ENCODE data around the gene KCNJ18. TPM values are rescaled to one million over a fixed set of nuclear protein-coding genes. Genes with fewer than 3 reads are reported as not detected.
"Not testable (repeated sequence)": the region's sequence is repeated elsewhere in the genome, so short reads cannot be mapped to it uniquely, and the experiment has no call there.

Gene KCNJ18
- total RNA-seq, 1 donor from 2014 or later: not detected

DNA sequence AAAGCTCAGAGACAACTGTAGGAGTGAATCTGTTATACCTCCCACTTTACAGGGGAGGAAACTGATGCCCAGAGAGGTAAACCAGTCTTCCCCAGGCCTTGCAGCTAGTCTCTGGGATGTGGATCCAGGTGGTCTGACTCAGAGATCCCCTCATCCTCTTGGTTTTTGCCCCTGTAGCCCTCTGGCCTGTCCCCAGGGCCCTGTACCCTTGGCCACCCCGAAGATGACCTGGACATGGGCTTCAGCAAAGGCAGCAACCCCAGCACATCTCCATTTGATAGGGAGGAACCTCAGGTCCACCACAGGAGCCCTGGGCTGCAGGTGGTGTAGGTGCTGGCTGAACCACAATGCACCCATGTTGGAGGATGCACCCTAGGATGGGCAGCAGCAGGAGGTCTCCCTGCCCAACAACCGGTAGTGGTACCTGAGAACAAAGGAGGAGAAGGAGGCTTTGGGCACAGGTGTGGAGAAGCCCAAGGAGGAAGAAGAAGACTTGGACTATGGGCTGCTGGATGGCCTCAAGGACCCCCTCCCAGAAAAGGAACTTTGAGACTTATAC, 26.3 kb upstream of the KCNJ18 start:
- not testable (repeated sequence) for H3K4me3 Mint-ChIP-seq (ENCODE audit: unreplicated experiment); H3K27ac Mint-ChIP-seq (ENCODE audit: unreplicated experiment); H3K4me1 Mint-ChIP-seq (ENCODE audit: low read depth, unreplicated experiment); DNase-seq
- peaks cover 20% of the 10 kb centered on the region for H3K9me3 Mint-ChIP-seq (ENCODE audit: unreplicated experiment)
- H3K36me3 Mint-ChIP-seq (ENCODE audit: unreplicated experiment): peaks cover 13% of the 10 kb centered on the region
- H3K27me3 Mint-ChIP-seq (ENCODE audit: unreplicated experiment): peaks cover 13% of the 10 kb centered on the region

DNA sequence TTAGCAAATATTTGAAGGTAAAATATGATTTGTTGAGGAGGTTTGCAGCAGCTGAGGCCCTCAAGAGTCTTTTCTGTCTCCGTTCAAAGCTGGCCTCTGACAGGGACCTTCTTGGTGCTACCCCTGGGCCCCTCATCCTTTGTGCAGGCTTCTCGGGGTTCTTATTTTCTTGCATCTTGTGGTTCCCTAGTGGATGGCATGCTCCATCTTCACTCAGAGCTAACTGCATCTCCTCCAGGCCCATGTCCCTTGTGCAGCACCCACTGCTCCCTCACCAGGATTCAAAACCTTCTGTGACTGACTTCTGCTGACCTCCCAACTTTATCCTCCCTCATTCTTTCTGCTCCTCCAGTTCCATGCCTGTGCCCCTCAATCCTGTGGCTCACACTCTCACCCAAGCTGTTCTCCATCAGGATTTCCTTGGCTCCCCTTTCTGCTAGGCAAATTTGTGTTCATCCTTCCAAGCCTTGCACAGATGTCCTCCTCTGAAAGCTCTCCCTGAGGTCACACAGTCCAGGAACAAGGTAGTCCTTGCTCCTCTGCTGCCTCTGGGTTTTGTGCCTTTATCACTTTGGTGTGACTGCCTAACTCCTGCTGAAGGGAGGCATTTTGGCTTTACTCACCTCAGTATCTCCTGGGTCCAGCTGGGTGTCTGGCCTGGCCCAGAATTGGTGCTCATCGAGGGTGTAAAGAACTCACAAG, 25.5 kb upstream of the KCNJ18 start:
- H3K27ac Mint-ChIP-seq (ENCODE audit: unreplicated experiment); DNase-seq; H3K4me3 Mint-ChIP-seq (ENCODE audit: unreplicated experiment); H3K4me1 Mint-ChIP-seq (ENCODE audit: low read depth, unreplicated experiment): not testable (repeated sequence)
- Mint-ChIP-seq H3K36me3 (ENCODE audit: unreplicated experiment) (peaks cover 13% of the 10 kb centered on the region), H3K9me3 (ENCODE audit: unreplicated experiment) (peaks cover 23% of the 10 kb centered on the region), H3K27me3 (ENCODE audit: unreplicated experiment) (peaks cover 15% of the 10 kb centered on the region)

DNA sequence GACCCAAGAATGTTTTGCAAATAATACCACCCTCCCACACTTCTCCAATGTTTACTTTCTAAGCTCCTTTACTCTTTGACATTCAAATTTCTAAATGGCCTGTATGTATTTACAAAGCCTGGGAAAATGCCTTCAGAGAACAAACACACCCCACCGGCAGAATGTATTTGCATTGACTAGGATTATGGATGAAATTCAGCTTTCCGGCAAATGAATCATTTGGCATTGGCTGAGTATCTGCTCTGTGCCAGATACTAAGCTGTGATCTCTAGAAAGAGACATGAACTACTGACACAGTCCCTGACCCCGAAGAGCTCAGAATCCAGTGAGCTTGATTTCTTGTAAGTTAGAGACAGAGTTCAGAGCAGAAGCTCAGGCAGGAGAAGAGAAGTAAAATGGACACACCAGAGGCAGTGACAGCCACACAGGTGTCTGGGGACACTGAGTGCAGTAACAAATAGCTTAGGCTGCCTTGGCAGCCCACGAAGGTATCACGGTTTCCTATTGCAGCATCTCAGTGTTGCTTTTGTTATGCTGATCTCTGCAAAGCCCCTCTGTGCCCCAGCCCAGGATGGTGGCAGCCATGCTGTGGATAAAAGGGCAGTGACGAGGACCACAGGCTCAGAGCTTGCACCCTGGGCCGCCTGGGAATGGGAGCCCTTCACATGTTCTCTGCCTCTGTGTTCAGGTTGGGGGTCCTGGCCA, 24.8 kb upstream of the KCNJ18 start:
- not testable (repeated sequence) for DNase-seq; H3K4me3 Mint-ChIP-seq (ENCODE audit: unreplicated experiment); H3K27ac Mint-ChIP-seq (ENCODE audit: unreplicated experiment); H3K4me1 Mint-ChIP-seq (ENCODE audit: low read depth, unreplicated experiment)
- Mint-ChIP-seq H3K9me3 (ENCODE audit: unreplicated experiment) (peaks cover 24% of the 10 kb centered on the region), H3K36me3 (ENCODE audit: unreplicated experiment) (peaks cover 13% of the 10 kb centered on the region), H3K27me3 (ENCODE audit: unreplicated experiment) (peaks cover 15% of the 10 kb centered on the region)

DNA sequence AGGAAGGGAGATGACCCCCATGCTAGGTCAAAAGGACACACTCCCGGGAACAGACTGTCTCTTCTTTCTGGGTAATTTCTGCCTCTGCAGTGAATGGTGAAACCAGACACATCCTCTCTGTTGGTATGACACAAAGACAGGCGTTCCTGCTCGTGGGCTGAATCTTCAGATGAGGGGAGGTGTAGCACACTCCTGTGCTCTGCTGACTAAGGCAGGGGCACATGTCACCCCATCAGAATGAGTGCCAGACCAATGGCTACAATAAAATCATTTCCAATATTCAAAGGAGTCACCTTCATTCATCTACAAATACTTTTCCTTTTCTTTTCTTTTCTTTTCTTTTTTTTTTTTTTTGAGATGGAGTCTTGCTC, 24.2 kb upstream of the KCNJ18 start:
- Mint-ChIP-seq H3K36me3 (ENCODE audit: unreplicated experiment) (peaks cover 15% of the 10 kb centered on the region), H3K27me3 (ENCODE audit: unreplicated experiment) (peaks cover 15% of the 10 kb centered on the region)
- H3K4me1 Mint-ChIP-seq (ENCODE audit: low read depth, unreplicated experiment): not testable (repeated sequence)

DNA sequence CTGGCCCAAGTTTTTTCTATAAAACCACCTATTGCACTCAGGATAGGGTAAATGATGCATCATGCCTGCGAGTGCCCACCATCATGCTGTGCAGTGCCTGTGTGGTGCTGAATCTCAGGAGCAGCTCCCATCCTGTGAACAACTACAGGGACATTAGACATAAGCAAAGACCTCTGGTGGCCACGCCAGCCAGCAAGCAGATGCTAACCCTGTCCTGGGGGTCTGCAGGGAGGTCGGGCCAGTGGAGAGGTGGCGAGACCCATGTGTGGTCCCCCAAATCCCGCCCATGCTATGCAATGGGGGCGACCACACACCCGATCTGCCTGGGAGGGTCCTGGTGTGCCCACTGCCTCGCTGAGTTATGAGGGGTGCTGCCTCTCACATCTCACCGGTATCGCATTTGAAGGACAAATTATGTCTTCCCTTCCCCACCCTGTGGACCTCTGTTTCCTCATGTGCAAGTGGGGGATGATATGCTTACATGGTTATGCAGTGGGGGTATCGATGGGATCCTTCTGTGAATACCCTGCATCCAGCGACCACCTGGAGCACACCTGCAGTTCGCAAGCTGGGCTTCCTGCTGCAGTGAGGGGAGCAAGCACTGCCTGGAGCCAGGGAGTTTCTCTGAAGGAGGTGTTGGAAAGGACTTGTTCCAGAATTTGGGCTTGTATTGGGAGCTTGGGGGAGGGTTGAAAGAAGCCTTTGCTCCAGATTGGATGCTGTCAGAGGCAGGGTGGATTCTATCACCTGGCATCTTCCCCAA, 23.4 kb upstream of the KCNJ18 start:
- not testable (repeated sequence) for H3K4me1 Mint-ChIP-seq (ENCODE audit: low read depth, unreplicated experiment); H3K4me3 Mint-ChIP-seq (ENCODE audit: unreplicated experiment); H3K27ac Mint-ChIP-seq (ENCODE audit: unreplicated experiment); DNase-seq
- Mint-ChIP-seq H3K9me3 (ENCODE audit: unreplicated experiment) (peaks cover 25% of the 10 kb centered on the region), H3K27me3 (ENCODE audit: unreplicated experiment) (peaks cover 18% of the 10 kb centered on the region), H3K36me3 (ENCODE audit: unreplicated experiment) (peaks cover 19% of the 10 kb centered on the region)

More for the DNA sequence above, 24.2 kb upstream of the KCNJ18 start:
- H3K27ac Mint-ChIP-seq (ENCODE audit: unreplicated experiment); DNase-seq; H3K4me3 Mint-ChIP-seq (ENCODE audit: unreplicated experiment): not testable (repeated sequence)
- peaks cover 24% of the 10 kb centered on the region for H3K9me3 Mint-ChIP-seq (ENCODE audit: unreplicated experiment)

DNA sequence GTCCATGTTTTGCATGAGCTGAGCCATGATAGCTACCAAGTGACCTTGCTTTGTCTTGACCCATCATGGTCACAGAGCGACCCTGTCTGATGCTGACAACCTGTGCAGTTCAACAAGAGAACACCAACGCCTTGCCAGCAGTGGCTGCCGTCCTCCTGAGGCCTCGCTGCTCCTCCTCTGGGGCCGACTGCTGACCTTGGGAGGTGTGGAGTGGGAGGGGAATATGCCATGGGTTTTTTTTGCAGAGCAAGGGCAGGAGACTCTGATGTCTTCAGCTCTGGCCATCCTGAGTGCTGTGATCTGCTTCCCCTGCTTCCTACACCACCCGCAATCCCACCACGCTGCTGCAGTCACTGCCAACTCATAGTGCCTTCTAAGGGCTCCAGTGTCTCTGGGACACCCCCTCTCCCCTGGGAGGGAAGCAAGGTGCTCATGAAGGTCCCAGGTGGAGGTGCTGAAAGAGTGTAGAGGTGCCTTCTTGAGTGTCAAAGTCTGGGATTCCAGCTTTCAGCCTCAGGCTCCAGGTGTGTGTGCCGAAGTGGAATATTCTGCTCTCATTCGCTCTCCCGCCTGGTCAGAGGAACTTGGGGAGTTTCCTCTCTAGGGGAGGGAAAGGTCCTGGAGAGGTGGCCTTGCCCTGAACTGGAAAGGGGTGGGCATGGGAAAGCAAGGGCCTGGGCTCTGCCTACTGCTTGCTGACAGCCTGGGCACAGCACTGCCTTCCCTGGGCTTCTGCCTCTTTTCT, 22.5 kb upstream of the KCNJ18 start:
- not testable (repeated sequence) for DNase-seq; H3K27ac Mint-ChIP-seq (ENCODE audit: unreplicated experiment); H3K4me1 Mint-ChIP-seq (ENCODE audit: low read depth, unreplicated experiment); H3K4me3 Mint-ChIP-seq (ENCODE audit: unreplicated experiment)
- H3K36me3 Mint-ChIP-seq (ENCODE audit: unreplicated experiment): peaks cover 17% of the 10 kb centered on the region
- H3K27me3 Mint-ChIP-seq (ENCODE audit: unreplicated experiment): peaks cover 19% of the 10 kb centered on the region
- H3K9me3 Mint-ChIP-seq (ENCODE audit: unreplicated experiment): peaks cover 24% of the 10 kb centered on the region

- peaks cover 19% of the 10 kb centered on the region for H3K36me3 Mint-ChIP-seq (ENCODE audit: unreplicated experiment)
- peaks cover 22% of the 10 kb centered on the region for H3K27me3 Mint-ChIP-seq (ENCODE audit: unreplicated experiment)
- not testable (repeated sequence) for H3K4me3 Mint-ChIP-seq (ENCODE audit: unreplicated experiment); H3K27ac Mint-ChIP-seq (ENCODE audit: unreplicated experiment); H3K4me1 Mint-ChIP-seq (ENCODE audit: low read depth, unreplicated experiment); DNase-seq
- peaks cover 24% of the 10 kb centered on the region for H3K9me3 Mint-ChIP-seq (ENCODE audit: unreplicated experiment)
Observed at GRCh38 chr17:21670361-21671155, 21.8 kb upstream of the KCNJ18 start.

DNA sequence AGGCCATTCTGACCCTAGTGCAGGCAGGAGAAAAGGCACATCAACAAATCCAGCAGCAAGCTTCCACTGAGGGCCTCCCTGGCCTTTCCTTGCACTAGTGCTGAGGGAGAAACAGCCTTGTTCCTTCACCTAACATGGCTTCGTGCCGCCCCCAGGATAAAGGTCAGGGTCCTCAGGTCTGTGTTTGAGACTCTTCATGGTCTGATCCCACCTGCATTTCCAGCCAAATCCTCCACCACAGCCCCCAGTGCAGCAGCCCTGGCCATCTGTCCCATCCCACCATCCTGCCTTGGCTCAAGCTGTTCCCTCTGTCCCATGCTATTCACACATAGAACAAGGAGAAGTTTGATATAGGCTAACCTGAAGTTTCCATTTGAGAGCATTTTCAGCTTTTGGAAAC, 20.9 kb upstream of the KCNJ18 start:
- not testable (repeated sequence) for H3K4me3 Mint-ChIP-seq (ENCODE audit: unreplicated experiment); H3K27ac Mint-ChIP-seq (ENCODE audit: unreplicated experiment)

DNA sequence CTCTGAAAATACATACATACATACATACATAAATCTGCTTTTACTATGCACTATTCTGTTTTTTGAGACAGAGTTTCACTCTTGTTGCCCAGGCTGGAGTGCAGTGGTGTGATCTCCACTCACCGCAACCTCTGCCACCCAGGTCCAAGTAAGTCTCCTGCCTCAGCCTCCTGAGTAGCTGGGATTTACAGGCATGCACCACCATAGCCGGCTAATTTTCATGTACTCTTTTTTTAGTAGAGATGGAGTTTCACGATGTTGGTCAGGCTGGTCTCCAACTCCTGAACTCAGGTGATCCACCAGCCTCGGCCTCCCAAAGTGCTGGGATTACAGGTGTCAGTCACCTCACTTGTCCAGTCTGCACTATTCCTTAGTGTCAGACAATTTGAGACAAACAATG, 20.5 kb upstream of the KCNJ18 start:
- H3K9me3 Mint-ChIP-seq (ENCODE audit: unreplicated experiment): peaks cover 25% of the 10 kb centered on the region
- DNase-seq; H3K27ac Mint-ChIP-seq (ENCODE audit: unreplicated experiment); H3K4me3 Mint-ChIP-seq (ENCODE audit: unreplicated experiment); H3K4me1 Mint-ChIP-seq (ENCODE audit: low read depth, unreplicated experiment): not testable (repeated sequence)
- H3K36me3 Mint-ChIP-seq (ENCODE audit: unreplicated experiment): peaks cover 22% of the 10 kb centered on the region
- peaks cover 23% of the 10 kb centered on the region for H3K27me3 Mint-ChIP-seq (ENCODE audit: unreplicated experiment)

More for the DNA sequence above, 20.9 kb upstream of the KCNJ18 start:
- Mint-ChIP-seq H3K36me3 (ENCODE audit: unreplicated experiment) (peaks cover 22% of the 10 kb centered on the region), H3K9me3 (ENCODE audit: unreplicated experiment) (peaks cover 27% of the 10 kb centered on the region), H3K27me3 (ENCODE audit: unreplicated experiment) (peaks cover 22% of the 10 kb centered on the region)
- not testable (repeated sequence) for DNase-seq; H3K4me1 Mint-ChIP-seq (ENCODE audit: low read depth, unreplicated experiment)

DNA sequence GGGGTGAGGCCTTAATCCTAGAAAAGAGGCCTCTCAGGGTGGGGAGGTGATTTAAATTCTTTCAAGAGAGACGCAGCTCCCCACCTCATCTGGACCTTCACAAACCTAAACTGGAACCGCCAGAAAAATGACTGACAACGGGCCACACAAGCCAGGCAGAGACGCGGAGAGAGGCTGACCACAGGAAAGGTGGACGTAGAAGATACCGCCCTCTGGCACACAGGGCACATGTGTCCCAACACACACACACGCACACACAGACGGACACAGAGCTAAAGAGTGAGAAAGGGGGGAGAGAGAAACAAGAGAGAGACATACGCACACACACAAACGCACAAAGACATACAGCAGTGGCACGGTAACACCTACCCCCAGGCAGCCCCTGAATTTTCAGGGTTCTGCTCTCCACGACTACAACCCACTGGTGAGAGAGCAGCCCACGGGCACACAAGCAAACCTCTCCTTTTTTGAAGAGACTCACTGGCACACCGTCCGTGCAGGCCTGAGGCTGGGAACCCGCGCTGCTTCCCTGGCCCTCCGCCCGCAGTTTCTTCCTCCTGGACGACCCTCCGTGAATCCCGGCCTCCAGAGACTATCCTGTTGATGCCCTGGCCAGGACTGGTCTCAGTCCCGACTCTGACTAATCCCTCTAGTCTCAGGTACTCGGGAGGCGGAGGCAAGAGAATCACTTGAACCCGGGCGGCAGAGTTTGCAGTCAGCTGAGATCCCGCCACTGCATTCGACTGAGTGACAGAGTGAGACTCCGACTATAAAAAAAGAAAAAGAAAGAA, 18.7 kb upstream of the KCNJ18 start:
- DNase-seq; H3K27ac Mint-ChIP-seq (ENCODE audit: unreplicated experiment); H3K4me1 Mint-ChIP-seq (ENCODE audit: low read depth, unreplicated experiment): not testable (repeated sequence)
- Mint-ChIP-seq H3K27me3 (ENCODE audit: unreplicated experiment) (peaks cover 31% of the 10 kb centered on the region), H3K36me3 (ENCODE audit: unreplicated experiment) (peaks cover 30% of the 10 kb centered on the region), H3K4me3 (ENCODE audit: unreplicated experiment) (peak overlapping the region; percentile 15), H3K9me3 (ENCODE audit: unreplicated experiment) (peaks cover 28% of the 10 kb centered on the region)
